Large intestine (tissue), 3 donors: ENCODE data around the gene PI4KA. TPM values are rescaled to one million over a fixed set of nuclear protein-coding genes. Genes with fewer than 3 reads are reported as not detected.

Experiments
- DNase-seq, 2 donors: peaks; one replicate each; pipeline versions ENCODE4 v3.0.0 to v3.0.0-alpha.2; 2013
- H3K27ac ChIP-seq: one replicate; pipeline ENCODE4 v1.5.1; 2013; ENCODE audit warnings: low read length
- H3K27me3 ChIP-seq: 2 replicates; pipeline ENCODE4 v1.6.1; 2013; ENCODE audit warnings: low read length; ENCODE audit not compliant: control insufficient read depth, insufficient read depth
- H3K36me3 ChIP-seq: 2 replicates; pipeline ENCODE4 v1.6.1; 2013; ENCODE audit warnings: low read length; ENCODE audit not compliant: control insufficient read depth, insufficient read depth
- H3K4me1 ChIP-seq: one replicate; pipeline ENCODE4 v1.6.1; 2013; ENCODE audit warnings: low read length; ENCODE audit not compliant: control insufficient read depth, insufficient read depth
- H3K4me3 ChIP-seq: one replicate; pipeline ENCODE4 v1.5.1; 2013; ENCODE audit warnings: low read length
- H3K9me3 ChIP-seq: one replicate; pipeline ENCODE4 v1.6.1; 2013; ENCODE audit warnings: mild to moderate bottlenecking, low read depth, low read length, moderate library complexity; ENCODE audit not compliant: control insufficient read depth
- WGBS: methylation state at CpG from one replicate; pipeline ENCODE4 v1.1.5; 2013; ENCODE audit warnings: low lambda C conversion rate; ENCODE audit not compliant: insufficient coverage; 5-methylcytosine and 5-hydroxymethylcytosine counted together
- polyA plus RNA-seq: library from polyadenylated mRNA; unstranded; fragments of 120-200 nt; gene quantifications from one replicate; pipeline ENCODE4 v1.2.1, GENCODE V29; 2013

Gene PI4KA
- polyA plus RNA-seq, 1 donor, result 79.8 TPM

- no CpG with 5 or more reads among the region's 3 CpGs for WGBS
- H3K36me3 ChIP-seq, result peaks cover 71% of the 10 kb centered on the region
Measured at GRCh38 chr22:20749453-20749852, 109.2 kb downstream of the PI4KA start.

GRCh38 chr22:20748731-20749428 is 109.7 kb downstream of the PI4KA start:
- H3K4me3 ChIP-seq, result no peak overlapping the region
- H3K9me3 ChIP-seq, result no peaks in the 10 kb centered on the region
- H3K4me1 ChIP-seq, result no peaks in the 10 kb centered on the region
- H3K27ac ChIP-seq, result no peak overlapping the region
- WGBS, result 83% methylated on average over 2 of the region's 9 CpGs
- H3K36me3 ChIP-seq, result peaks cover 72% of the 10 kb centered on the region
- DNase-seq, result no peak
- no peaks in the 10 kb centered on the region for H3K27me3 ChIP-seq

More at GRCh38 chr22:20749453-20749852, 109.2 kb downstream of the PI4KA start:
- Histone ChIP-seq H3K9me3 (no peaks in the 10 kb centered on the region), H3K27ac (no peak overlapping the region), H3K27me3 (no peaks in the 10 kb centered on the region), H3K4me1 (no peaks in the 10 kb centered on the region), H3K4me3 (no peak overlapping the region)
- DNase-seq, result no peak

GRCh38 chr22:20748082-20748481 is 110.5 kb downstream of the PI4KA start:
- Histone ChIP-seq H3K27ac (no peak overlapping the region), H3K4me3 (no peak overlapping the region), H3K4me1 (no peaks in the 10 kb centered on the region), H3K9me3 (no peaks in the 10 kb centered on the region), H3K27me3 (no peaks in the 10 kb centered on the region), H3K36me3 (peaks cover 76% of the 10 kb centered on the region)
- DNase-seq, result no peak
- no CpG with 5 or more reads among the region's 7 CpGs for WGBS

- Histone ChIP-seq H3K36me3 (peaks cover 77% of the 10 kb centered on the region), H3K27me3 (no peaks in the 10 kb centered on the region), H3K27ac (no peak overlapping the region), H3K4me1 (no peaks in the 10 kb centered on the region), H3K4me3 (no peak overlapping the region), H3K9me3 (no peaks in the 10 kb centered on the region)
- DNase-seq, result no peak
- WGBS, result no CpG with 5 or more reads among the region's 10 CpGs
Measured at GRCh38 chr22:20747223-20747622, 111.4 kb downstream of the PI4KA start.

GRCh38 chr22:20746431-20747189 is 112.0 kb downstream of the PI4KA start:
- Histone ChIP-seq H3K4me1 (no peaks in the 10 kb centered on the region), H3K4me3 (no peak overlapping the region), H3K27ac (no peak overlapping the region), H3K36me3 (peaks cover 78% of the 10 kb centered on the region), H3K27me3 (no peaks in the 10 kb centered on the region), H3K9me3 (no peaks in the 10 kb centered on the region)
- no peak for DNase-seq
- 100% methylated on average over 1 of the region's 9 CpGs for WGBS

GRCh38 chr22:20745119-20745518 is 113.5 kb downstream of the PI4KA start:
- WGBS, result no CpG with 5 or more reads among the region's 3 CpGs
- H3K27ac ChIP-seq, result no peak overlapping the region
- peaks cover 3% of the 10 kb centered on the region for H3K9me3 ChIP-seq
- no peaks in the 10 kb centered on the region for H3K4me1 ChIP-seq
- H3K36me3 ChIP-seq, result peaks cover 71% of the 10 kb centered on the region
- H3K27me3 ChIP-seq, result no peaks in the 10 kb centered on the region
- no peak for DNase-seq
- H3K4me3 ChIP-seq, result no peak overlapping the region

- no peak for DNase-seq
- no CpG with 5 or more reads among the region's 15 CpGs for WGBS
- Histone ChIP-seq H3K4me1 (no peaks in the 10 kb centered on the region), H3K9me3 (peaks cover 5% of the 10 kb centered on the region), H3K36me3 (peaks cover 68% of the 10 kb centered on the region), H3K27ac (no peak overlapping the region), H3K4me3 (no peak overlapping the region), H3K27me3 (no peaks in the 10 kb centered on the region)
Measured at GRCh38 chr22:20744456-20744855, 114.2 kb downstream of the PI4KA start.

GRCh38 chr22:20742764-20743163 is 115.8 kb downstream of the PI4KA start:
- no peak overlapping the region for H3K4me3 ChIP-seq
- H3K27me3 ChIP-seq, result no peaks in the 10 kb centered on the region
- peaks cover 61% of the 10 kb centered on the region for H3K36me3 ChIP-seq
- H3K9me3 ChIP-seq, result peaks cover 5% of the 10 kb centered on the region
- WGBS, result no CpG with 5 or more reads among the region's 2 CpGs
- H3K4me1 ChIP-seq, result no peaks in the 10 kb centered on the region
- no peak overlapping the region for H3K27ac ChIP-seq
- no peak for DNase-seq

GRCh38 chr22:20741634-20742581 is 116.7 kb downstream of the PI4KA start:
- 20% methylated on average over 2 of the region's 16 CpGs for WGBS
- Histone ChIP-seq H3K9me3 (peaks cover 5% of the 10 kb centered on the region), H3K4me3 (no peak overlapping the region), H3K36me3 (peaks cover 53% of the 10 kb centered on the region), H3K4me1 (no peaks in the 10 kb centered on the region), H3K27ac (no peak overlapping the region), H3K27me3 (no peaks in the 10 kb centered on the region)
- DNase-seq, result peak in 1 of 2 donors; percentile 14

GRCh38 chr22:20741008-20741633 is 117.5 kb downstream of the PI4KA start:
- no peaks in the 10 kb centered on the region for H3K4me1 ChIP-seq
- no peaks in the 10 kb centered on the region for H3K27me3 ChIP-seq
- H3K27ac ChIP-seq, result no peak overlapping the region
- DNase-seq, result no peak
- peaks cover 5% of the 10 kb centered on the region for H3K9me3 ChIP-seq
- no peak overlapping the region for H3K4me3 ChIP-seq
- no CpG with 5 or more reads among the region's 6 CpGs for WGBS
- peaks cover 50% of the 10 kb centered on the region for H3K36me3 ChIP-seq
